ENCODE results near the gene APOL5.
"Not testable (repeated sequence)": the region's sequence is repeated elsewhere in the genome, so short reads cannot be mapped to it uniquely, and the experiment has no call there.

Gene APOL5

DNA sequence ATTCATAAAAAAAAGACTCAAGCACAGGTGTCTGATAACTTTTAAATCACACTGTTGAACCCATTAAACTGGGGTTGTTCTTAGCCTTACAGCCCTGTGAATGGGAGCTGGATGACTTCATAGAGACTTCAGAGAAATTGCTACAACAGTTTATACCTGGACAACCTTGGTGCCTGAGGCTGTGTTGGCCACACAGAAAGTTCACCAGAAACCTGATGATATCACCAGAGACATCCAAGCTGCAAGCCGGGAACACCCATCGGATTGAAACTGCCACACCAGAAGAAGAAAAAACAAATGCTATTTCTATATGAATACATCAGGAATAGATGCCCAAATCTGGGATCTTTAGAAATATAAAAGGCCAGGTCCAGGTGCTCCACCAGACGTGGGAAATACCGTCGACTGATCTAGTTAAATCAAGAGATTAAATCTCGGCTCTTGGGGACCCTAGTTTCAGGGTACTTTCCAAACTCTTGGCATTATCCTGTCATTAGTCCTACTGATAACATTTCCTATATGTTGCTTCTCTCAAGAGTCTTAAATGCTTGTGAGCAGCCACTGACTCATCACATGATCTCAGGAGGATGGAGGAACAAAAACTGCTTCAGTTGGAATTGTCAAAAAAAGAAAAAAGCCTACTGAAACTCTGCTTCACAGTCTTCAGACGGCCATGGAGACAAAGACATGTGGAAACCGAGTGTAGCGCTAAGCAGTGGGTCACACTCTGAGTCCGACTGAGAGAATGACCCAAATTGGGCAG lies 28.6 kb upstream of the APOL5 start:
- TF ChIP-seq, protein P1, sequence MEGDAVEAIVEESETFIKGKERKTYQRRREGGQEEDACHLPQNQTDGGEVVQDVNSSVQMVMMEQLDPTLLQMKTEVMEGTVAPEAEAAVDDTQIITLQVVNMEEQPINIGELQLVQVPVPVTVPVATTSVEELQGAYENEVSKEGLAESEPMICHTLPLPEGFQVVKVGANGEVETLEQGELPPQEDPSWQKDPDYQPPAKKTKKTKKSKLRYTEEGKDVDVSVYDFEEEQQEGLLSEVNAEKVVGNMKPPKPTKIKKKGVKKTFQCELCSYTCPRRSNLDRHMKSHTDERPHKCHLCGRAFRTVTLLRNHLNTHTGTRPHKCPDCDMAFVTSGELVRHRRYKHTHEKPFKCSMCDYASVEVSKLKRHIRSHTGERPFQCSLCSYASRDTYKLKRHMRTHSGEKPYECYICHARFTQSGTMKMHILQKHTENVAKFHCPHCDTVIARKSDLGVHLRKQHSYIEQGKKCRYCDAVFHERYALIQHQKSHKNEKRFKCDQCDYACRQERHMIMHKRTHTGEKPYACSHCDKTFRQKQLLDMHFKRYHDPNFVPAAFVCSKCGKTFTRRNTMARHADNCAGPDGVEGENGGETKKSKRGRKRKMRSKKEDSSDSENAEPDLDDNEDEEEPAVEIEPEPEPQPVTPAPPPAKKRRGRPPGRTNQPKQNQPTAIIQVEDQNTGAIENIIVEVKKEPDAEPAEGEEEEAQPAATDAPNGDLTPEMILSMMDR (conservative IDR thresholded peaks at IDR 0.05; ENCODE audit: low read depth) = no peak
- DNase-seq (ENCODE audit: low spot score) = no peak
- ChIA-PET CTCF (interaction anchor here (0.5 kb wide), 1 partner anchor 46 kb away, joined by 3 read pairs; no protein-coding TSS in a partner anchor), POLR2A (ENCODE audit: low non-redundant PET) (no interaction called here)
- H3K27ac ChIP-seq = no peak overlapping the region

DNA sequence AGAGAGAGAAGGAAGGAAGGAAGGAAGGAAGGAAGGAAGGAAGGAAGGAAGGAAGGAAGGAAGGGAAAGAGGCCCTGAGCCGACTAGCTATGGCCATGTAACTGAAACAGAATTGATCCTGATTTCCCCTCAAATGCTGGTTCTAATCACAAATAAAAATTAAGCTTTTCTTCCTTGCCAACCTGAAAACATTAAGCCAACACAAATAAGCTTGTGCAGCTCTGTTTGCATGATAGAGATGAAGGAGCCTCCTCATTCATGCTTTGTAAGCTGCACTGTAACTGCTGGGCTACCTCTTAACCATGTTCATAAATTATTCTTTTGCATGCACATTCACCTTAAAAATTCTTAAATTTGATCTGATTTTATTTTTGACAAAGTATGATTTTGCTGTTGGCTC lies 27.7 kb upstream of the APOL5 start:
- no peak overlapping the region for H3K27ac ChIP-seq
- no peak for DNase-seq (ENCODE audit: low spot score)
- ChIA-PET CTCF (no interaction called here), POLR2A (ENCODE audit: low non-redundant PET) (no interaction called here)
- TF ChIP-seq, protein P1 (conservative IDR thresholded peaks at IDR 0.05; ENCODE audit: low read depth) = no peak

- DNase-seq (ENCODE audit: low spot score) = no peak
- ChIA-PET POLR2A (ENCODE audit: low non-redundant PET) (no interaction called here), CTCF (no interaction called here)
- no peak overlapping the region for H3K27ac ChIP-seq
- TF ChIP-seq, protein P1 (conservative IDR thresholded peaks at IDR 0.05; ENCODE audit: low read depth) = no peak
Measured at GRCh38 chr22:35695202-35695601, 22.5 kb upstream of the APOL5 start.

GRCh38 chr22:35697142-35697541 lies 20.5 kb upstream of the APOL5 start:
- TF ChIP-seq, protein P1 (conservative IDR thresholded peaks at IDR 0.05; ENCODE audit: low read depth) = no peak
- CTCF ChIA-PET = no interaction called here
- DNase-seq (ENCODE audit: low spot score) = no peak
- POLR2A ChIA-PET (ENCODE audit: low non-redundant PET) = no interaction called here
- H3K27ac ChIP-seq = no peak overlapping the region

DNA sequence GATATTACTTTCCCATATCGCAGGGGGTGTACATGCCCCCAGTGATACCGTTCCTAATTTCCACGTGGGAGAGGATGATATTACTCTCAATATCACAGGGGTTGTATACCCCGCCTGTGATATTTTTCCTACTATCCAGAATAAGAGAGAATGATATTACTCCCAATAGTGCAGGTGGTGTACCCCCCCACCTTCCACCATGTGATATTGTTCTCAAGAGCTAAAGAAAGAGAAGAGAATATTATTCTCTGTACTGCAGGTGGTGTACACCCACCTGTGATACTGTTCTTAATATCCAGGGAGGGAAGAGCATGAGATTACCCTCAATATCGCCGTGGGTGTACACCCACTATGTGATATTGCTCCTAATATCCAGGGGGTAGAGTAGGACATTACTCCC lies 17.8 kb upstream of the APOL5 start:
- POLR2A ChIA-PET (ENCODE audit: low non-redundant PET); H3K27ac ChIP-seq; CTCF ChIA-PET; DNase-seq (ENCODE audit: low spot score): not testable (repeated sequence)

DNA sequence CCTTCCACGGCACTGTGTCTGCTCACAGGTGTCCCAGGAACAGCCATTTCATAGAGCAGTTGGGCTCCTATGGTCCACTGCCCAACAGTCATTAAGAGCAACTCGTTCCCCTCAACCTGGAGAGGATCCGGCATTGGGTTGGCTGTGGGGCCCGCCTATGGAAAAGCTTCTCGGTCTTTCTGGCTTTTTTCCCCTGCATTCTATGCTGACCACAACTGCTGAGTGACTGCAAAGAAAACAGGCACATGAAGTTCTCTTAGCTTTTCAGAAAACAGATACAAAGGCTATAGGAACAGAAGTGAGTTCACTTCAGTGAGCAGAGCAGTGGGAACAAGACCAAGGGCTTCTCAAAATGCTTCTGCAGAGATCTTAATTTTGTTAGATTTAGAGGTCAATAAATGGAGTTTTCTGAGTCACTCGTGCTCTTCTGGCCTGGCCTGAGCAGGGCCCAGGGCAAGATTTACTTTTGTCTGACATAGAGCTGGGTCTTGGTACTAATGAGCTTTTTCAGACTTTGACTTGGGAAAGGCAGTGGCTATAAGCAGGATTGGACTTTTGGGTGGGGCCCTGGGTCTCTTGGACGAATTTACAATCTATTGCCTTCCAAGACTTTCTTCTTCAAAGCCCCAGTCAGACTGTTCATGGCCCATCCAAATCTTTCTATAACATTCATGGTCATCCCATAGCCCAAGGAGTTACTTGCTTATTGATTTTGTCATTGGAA lies 13.6 kb upstream of the APOL5 start:
- POLR2A ChIA-PET (ENCODE audit: low non-redundant PET) = no interaction called here
- CTCF ChIA-PET = no interaction called here
- no peak overlapping the region for H3K27ac ChIP-seq
- DNase-seq (ENCODE audit: low spot score) = no peak
- TF ChIP-seq, protein P1 (conservative IDR thresholded peaks at IDR 0.05; ENCODE audit: low read depth) = no peak

- CTCF ChIA-PET = no interaction called here
- no peak overlapping the region for H3K27ac ChIP-seq
- POLR2A ChIA-PET (ENCODE audit: low non-redundant PET) = no interaction called here
- peak; percentile 41 for DNase-seq (ENCODE audit: low spot score)
- TF ChIP-seq, protein P1 (conservative IDR thresholded peaks at IDR 0.05; ENCODE audit: low read depth) = no peak
Measured at GRCh38 chr22:35705141-35705540, 12.5 kb upstream of the APOL5 start.
